LNCaP clone FGC (cell line): Measurements from ENCODE around the gene CSPG5.
A peak's percentile ranks its signal among the peaks of the same experiment; 100 is the strongest.

Experiments
- DNase-seq: peaks from one replicate; pipeline ENCODE4 v3.0.0-alpha.2; 2011; ENCODE audit warnings: low read depth
- H3K4me3 ChIP-seq: 2 replicates; pipeline ENCODE4 v1.5.1; 2011; ENCODE audit warnings: mild to moderate bottlenecking, low read depth, low read length, control low read depth
- CTCF ChIP-seq: IDR thresholded peaks from 2 replicates; pipeline ENCODE4 v1.5.1; 2012; ENCODE audit warnings: mild to moderate bottlenecking; ENCODE audit not compliant: control insufficient read depth, insufficient read depth; ENCODE audit errors: extremely low read depth

Gene CSPG5

GRCh38 chr3:47578119-47578632 lies 489 bp downstream of the CSPG5 start:
- H3K4me3 ChIP-seq: peak overlapping the region; percentile 57
- DNase-seq: no peak
- TF ChIP-seq CTCF: no peak

- peak overlapping the region; percentile 57 for H3K4me3 ChIP-seq
- TF ChIP-seq CTCF: no peak
- DNase-seq: no peak
Observed at GRCh38 chr3:47577583-47578118, 1.0 kb downstream of the CSPG5 start.

GRCh38 chr3:47573190-47574172 lies 5.2 kb downstream of the CSPG5 start:
- DNase-seq: no peak
- no peak overlapping the region for H3K4me3 ChIP-seq
- TF ChIP-seq CTCF: no peak

GRCh38 chr3:47571391-47572175 lies 7.1 kb downstream of the CSPG5 start:
- no peak for TF ChIP-seq CTCF
- DNase-seq: no peak
- H3K4me3 ChIP-seq: no peak overlapping the region

GRCh38 chr3:47568901-47569300 lies 9.8 kb downstream of the CSPG5 start:
- no peak for TF ChIP-seq CTCF
- no peak overlapping the region for H3K4me3 ChIP-seq
- DNase-seq: no peak

GRCh38 chr3:47567149-47567548 lies 11.5 kb downstream of the CSPG5 start:
- no peak for TF ChIP-seq CTCF
- H3K4me3 ChIP-seq: no peak overlapping the region
- no peak for DNase-seq
